HG03159 (cell line): Measurements from ENCODE around the gene FOXP2.

ENCODE experiments used
- ATAC-seq: cut with Tn5 transposase; IDR thresholded peaks from one replicate; pipeline ENCODE4 v1.9.1; 2021; ENCODE audit warnings: mild to moderate bottlenecking, moderate library complexity; ENCODE audit not compliant: unreplicated experiment

Gene FOXP2

DNA sequence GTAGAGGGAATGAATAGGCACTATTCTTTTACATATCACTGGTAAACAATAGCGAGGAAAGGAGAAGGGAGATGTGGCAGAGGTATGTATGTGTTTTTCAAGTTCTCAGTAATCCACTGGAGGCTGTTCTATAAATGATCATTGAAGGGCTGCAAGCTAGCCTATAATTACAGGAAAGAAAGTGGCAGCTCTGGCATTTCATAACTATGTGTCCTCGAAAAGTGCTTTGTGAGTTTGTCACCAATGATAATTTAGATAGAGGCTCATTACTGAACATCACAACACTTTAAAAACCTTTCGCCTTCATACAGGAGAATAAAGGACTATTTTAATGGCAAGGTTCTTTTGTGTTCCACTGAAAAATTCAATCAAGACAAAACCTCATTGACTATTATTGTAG lies 235.1 kb downstream of the FOXP2 start:
- ATAC-seq: no peak

- ATAC-seq: no peak
Measured at GRCh38 chr7:114650491-114650890, 235.9 kb downstream of the FOXP2 start.

DNA sequence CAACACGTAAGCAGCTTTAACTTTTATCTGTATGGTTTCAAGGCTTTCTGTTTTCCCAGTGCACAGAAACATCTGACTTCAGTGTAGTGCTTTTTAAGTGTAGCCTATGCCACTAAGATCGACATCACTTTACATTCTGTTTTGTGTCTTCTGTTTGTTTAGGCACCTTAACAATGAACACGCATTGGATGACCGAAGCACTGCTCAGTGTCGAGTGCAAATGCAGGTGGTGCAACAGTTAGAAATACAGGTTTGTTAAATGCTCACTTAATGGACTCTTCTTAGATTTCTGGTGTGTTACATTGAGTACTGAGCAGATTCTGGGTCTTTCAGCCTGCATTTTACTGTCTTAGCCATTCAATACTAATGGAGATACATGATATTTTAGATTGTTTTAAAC lies 237.4 kb downstream of the FOXP2 start:
- no peak for ATAC-seq

GRCh38 chr7:114653364-114654088 lies 238.9 kb downstream of the FOXP2 start:
- no peak for ATAC-seq

DNA sequence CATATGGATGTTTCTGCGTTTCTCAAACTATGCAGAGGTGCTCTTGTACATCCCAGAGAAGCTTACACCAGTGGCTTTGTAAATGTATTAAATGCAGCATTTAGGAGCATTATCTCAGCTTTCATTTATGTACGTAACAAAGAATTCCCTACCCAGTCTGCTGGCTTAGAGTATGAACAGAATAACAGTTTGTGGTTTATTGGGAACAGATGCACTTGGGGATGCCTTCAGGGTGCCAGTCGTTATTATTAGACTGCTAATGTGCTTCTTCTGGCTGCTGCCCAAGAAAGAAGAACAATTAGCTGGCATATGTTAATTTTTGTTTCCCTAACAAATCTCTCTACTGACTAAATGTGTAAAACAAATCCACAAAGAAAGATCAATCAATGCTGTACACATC lies 241.9 kb downstream of the FOXP2 start:
- ATAC-seq: no peak

- ATAC-seq: no peak
Measured at GRCh38 chr7:114657279-114657678, 242.7 kb downstream of the FOXP2 start.

- ATAC-seq: no peak
Measured at GRCh38 chr7:114658216-114658615, 243.6 kb downstream of the FOXP2 start.

GRCh38 chr7:114659409-114660125 lies 245.0 kb downstream of the FOXP2 start:
- ATAC-seq: no peak

- no peak for ATAC-seq
Measured at GRCh38 chr7:114660126-114660486, 245.5 kb downstream of the FOXP2 start.

DNA sequence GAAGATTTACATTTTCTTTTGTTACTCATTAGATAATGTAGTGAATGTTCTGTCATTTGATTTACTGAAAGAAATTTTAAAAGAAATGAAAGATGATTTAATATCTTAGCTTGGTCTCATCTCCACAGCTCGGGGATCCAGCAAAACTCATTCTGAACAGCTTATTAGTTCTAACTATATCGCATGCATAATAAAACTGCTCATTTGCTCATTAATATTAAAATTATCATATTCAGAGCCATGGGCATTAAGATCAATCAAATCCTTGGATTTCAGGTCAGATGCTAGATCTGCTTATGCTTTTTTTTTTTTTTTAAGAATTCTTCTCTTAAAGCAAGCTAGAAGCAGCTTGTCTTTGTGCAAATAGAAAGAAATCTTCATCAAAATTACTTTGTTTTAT lies 246.1 kb downstream of the FOXP2 start:
- no peak for ATAC-seq

GRCh38 chr7:114662002-114662677 lies 247.5 kb downstream of the FOXP2 start:
- ATAC-seq: no peak

DNA sequence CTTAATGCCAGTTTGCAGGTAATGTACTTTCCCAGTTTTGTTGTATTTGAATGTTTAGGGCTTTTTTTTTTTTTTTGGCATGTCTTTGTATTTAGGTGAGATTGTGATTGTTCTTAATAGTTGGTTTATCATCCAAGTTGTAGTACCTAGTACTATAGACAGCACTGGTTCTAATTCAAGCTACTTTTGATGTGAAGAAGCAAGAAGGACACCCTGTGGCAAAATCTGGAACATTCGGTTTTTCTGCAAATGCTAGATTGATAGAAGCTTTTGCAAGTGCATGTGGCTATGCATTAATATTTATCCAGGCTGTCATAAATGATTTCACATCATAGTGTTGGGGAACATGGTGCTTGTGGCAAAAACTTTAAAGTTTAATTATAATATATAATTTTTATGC lies 248.9 kb downstream of the FOXP2 start:
- ATAC-seq: no peak

- ATAC-seq: no peak
Measured at GRCh38 chr7:114670676-114671075, 256.1 kb downstream of the FOXP2 start.

- ATAC-seq: no peak
Measured at GRCh38 chr7:114671563-114672123, 257.0 kb downstream of the FOXP2 start.

DNA sequence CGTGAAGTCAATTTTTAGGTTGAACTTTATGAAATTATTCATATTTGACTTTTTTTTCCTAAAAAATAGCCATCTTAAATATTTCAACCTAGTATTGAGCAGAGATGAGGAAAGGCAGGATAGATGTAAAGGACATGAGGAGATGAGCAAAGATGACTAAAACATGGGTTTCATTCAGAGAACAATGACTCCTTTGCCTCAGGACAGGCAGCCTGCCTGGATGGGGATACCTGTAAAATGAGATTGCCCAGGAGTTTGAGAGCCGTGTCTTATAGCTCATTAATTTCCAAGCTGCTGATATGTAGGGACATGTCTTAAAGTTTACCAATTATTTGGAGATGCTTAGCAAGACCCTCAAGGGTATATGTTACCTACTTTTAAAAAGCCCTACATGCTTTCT lies 263.5 kb downstream of the FOXP2 start:
- no peak for ATAC-seq

GRCh38 chr7:114687238-114687637 lies 272.6 kb downstream of the FOXP2 start:
- ATAC-seq: no peak

DNA sequence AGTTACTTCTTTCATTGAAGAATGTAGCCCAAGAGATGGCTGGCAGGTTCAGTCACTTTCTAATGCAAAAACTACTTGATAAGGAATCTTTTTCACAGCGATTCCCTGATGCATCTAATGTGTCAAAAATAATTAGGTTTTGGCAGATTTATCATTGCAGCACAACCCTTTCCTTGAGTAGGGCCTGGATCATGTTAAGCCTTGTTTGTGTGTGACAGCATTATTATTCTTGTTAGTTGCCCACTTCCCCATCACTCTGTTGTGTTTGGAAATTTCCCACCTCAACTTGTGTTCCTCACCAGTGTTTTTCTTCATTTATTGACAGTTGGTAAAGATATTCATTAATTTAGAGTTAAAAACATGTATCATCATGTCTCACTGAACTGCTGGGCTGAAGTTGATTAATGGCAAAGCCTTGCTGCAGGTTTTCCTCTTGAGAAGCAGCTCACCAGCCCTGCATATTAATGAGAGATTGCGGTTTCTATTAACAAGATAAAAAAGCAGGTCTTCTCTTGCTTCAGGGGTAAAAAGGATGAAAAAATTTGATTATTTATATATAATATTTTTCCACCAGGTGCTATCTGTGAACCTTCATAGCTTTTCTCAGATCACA lies 273.9 kb downstream of the FOXP2 start:
- ATAC-seq: no peak

DNA sequence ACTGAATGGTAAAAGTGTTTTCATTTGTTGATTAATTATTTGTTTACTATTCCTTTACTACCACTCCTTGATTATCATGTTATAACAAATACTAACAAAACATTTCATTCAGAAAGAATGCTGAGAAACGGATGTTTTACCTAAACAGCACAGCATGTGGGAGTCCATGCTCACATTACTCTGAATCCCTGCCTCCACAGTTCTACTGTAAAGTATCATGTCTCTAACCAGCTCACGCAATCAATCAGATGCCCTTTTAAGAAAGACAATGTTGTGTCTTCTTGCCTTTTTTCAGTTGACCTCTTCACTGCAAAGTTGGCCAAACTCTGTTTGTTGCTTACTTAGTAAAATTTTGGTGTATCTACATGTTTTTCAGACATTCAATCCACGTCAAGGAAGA lies 274.8 kb downstream of the FOXP2 start:
- no peak for ATAC-seq

- no peak for ATAC-seq
Measured at GRCh38 chr7:114691605-114692004, 277.0 kb downstream of the FOXP2 start.

DNA sequence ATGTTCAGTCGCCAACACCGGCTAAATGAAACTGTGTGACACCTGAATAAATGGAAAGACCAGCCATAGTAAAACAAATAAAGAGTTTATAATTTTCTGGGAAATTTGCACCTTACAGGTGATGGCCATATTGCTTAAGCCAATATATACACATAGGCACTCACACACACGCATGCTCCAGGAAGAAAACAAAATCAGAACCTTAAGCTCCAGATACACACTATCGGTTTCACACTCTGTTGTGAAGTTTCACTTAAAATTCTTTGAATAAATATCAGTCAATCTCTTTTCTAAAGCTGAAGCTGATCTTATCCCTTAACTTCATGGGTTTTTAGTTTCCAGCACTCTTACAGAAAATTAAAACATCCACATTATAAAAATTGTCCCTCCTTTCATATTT lies 280.6 kb downstream of the FOXP2 start:
- no peak for ATAC-seq

- no peak for ATAC-seq
Measured at GRCh38 chr7:114700247-114700928, 285.8 kb downstream of the FOXP2 start.
